Kidney (tissue), 14 donors: Measurements from ENCODE around the gene SDK1. TPM values are rescaled to one million over a fixed set of nuclear protein-coding genes. Genes with fewer than 3 reads are reported as not detected.

ENCODE experiments used
- DNase-seq, 5 donors: peaks; one replicate each; pipeline ENCODE4 v3.0.0-alpha.2; 2013 to 2020
- FAIRE-seq: peaks from 2 replicates; lab custom pipeline; 2012; peaks lifted over from hg19 to GRCh38; lab: Jason Lieb, UNC
- H3K27ac ChIP-seq, 2 donors: one replicate each; pipeline ENCODE4 v1.7.0; 2013; ENCODE audit warnings: low read depth in 2 of 2, low read length in 2 of 2, inconsistent platforms in 1 of 2
- H3K27me3 ChIP-seq: one replicate; pipeline ENCODE4 v1.7.1; 2013; ENCODE audit warnings: low read length, inconsistent platforms; ENCODE audit not compliant: control insufficient read depth, insufficient read depth
- H3K36me3 ChIP-seq, 3 donors: one replicate each; pipeline versions ENCODE4 v1.7.0 to v1.7.1; 2013; ENCODE audit warnings: low read length in 3 of 3, control low read depth in 1 of 3, inconsistent platforms in 1 of 3; ENCODE audit not compliant: insufficient read depth in 3 of 3, control insufficient read depth in 2 of 3
- H3K4me1 ChIP-seq, 3 donors: one replicate each; pipeline versions ENCODE4 v1.7.0 to v1.7.1; 2013; ENCODE audit warnings: low read length in 3 of 3, inconsistent platforms in 1 of 3, low read depth in 1 of 3; ENCODE audit not compliant: control insufficient read depth in 2 of 3, insufficient read depth in 2 of 3
- H3K4me3 ChIP-seq, 3 donors: one replicate each; pipeline versions ENCODE4 v1.7.0 to v1.8.1; 2013; ENCODE audit warnings: low read length in 3 of 3, control low read depth in 1 of 3, inconsistent platforms in 1 of 3
- H3K9ac ChIP-seq, 3 donors: one replicate each; pipeline versions ENCODE4 v1.7.0 to v1.7.1; 2013; ENCODE audit warnings: low read length in 3 of 3, control low read depth in 1 of 3, inconsistent platforms in 1 of 3
- H3K9me3 ChIP-seq, 3 donors: one replicate each; pipeline versions ENCODE4 v1.7.0 to v1.7.1; 2013; ENCODE audit warnings: low read length in 3 of 3, control low read depth in 1 of 3, inconsistent platforms in 1 of 3; ENCODE audit not compliant: control insufficient read depth in 2 of 3, insufficient read depth in 1 of 3
- CTCF ChIP-seq: IDR thresholded peaks from 3 replicates; pipeline ENCODE4 v1.5.1; 2012; ENCODE audit warnings: mild to moderate bottlenecking, moderate library complexity, borderline replicate concordance; ENCODE audit not compliant: insufficient read depth; ENCODE audit errors: extremely low read depth
- intact Hi-C: fragments of 100-400 bp; cut with DNase I; formaldehyde crosslinking; loops from one replicate; pipeline ENCODE4 v1.11.1; 2022
- polyA plus RNA-seq: library from polyadenylated mRNA; stranded (reverse); fragments of 350-450 nt; fragmentation: Illumina TruSeq; extraction: RNeasy Lipid Tissue Mini Kit (QIAGEN cat#74804); gene quantifications from one replicate; pipeline ENCODE4 v1.2.3, GENCODE V29; 2014; ENCODE audit warnings: low read depth, low replicate concordance; ENCODE audit not compliant: insufficient read depth
- total RNA-seq: library from RNA; stranded (reverse); fragmentation: NEBNext Ultra II Directional; extraction: Animal tissue kit (Norgen Biotek cat#: 25700); gene quantifications from one replicate; pipeline ENCODE4 v1.2.1, GENCODE V29; 2021
- donor health status: control.
- donor health status: control.
- donor health status: control.
- donor health status: control.
- donor health status: control.
- donor health status: DM: yes; HTN: yes; CAD: no.
- donor health status: Normal renal cell carcinoma (clear cell type).

The SDK1 gene
- total and polyA plus RNA-seq, 2 donors from 2014 or later: 2.0 to 38.3 TPM

- Histone ChIP-seq H3K36me3 (no peaks in the 10 kb centered on the region), H3K4me1 (no peaks in the 10 kb centered on the region), H3K9me3 (peaks cover 0 to 23% (median 0%) of the 10 kb centered on the region in 3 donors), H3K27ac (no peak overlapping the region), H3K4me3 (no peak overlapping the region), H3K9ac (no peak overlapping the region), H3K27me3 (no peaks in the 10 kb centered on the region)
- intact Hi-C loops: no loop called here
- no peak for TF ChIP-seq CTCF
- DNase-seq: peak in 1 of 5 donors; percentile 11
- FAIRE-seq: no peak
Observed at GRCh38 chr7:4297165-4297917, 996.3 kb downstream of the SDK1 start.

GRCh38 chr7:4297918-4298219 lies 996.8 kb downstream of the SDK1 start:
- no peaks in the 10 kb centered on the region for H3K27me3 ChIP-seq
- FAIRE-seq (no peak), DNase-seq (peak in 1 of 5 donors; percentile 10)
- H3K9ac ChIP-seq: no peak overlapping the region
- H3K4me1 ChIP-seq: no peaks in the 10 kb centered on the region
- H3K27ac ChIP-seq: no peak overlapping the region
- TF ChIP-seq CTCF: no peak
- H3K9me3 ChIP-seq: peaks cover 0 to 20% (median 0%) of the 10 kb centered on the region in 3 donors
- H3K4me3 ChIP-seq: no peak overlapping the region
- no peaks in the 10 kb centered on the region for H3K36me3 ChIP-seq
- intact Hi-C loops: no loop called here

GRCh38 chr7:4299431-4299830 lies 998.4 kb downstream of the SDK1 start:
- FAIRE-seq (no peak), DNase-seq (peak in 1 of 5 donors; percentile 4)
- Histone ChIP-seq H3K9ac (no peak overlapping the region), H3K4me3 (no peak overlapping the region), H3K4me1 (no peaks in the 10 kb centered on the region), H3K36me3 (no peaks in the 10 kb centered on the region), H3K27ac (no peak overlapping the region), H3K9me3 (peaks cover 0 to 4% (median 0%) of the 10 kb centered on the region in 3 donors), H3K27me3 (no peaks in the 10 kb centered on the region)
- intact Hi-C loops: no loop called here
- no peak for TF ChIP-seq CTCF
